HG02610 (cell line): Measurements from ENCODE around the gene ARL13A.
"Not testable (repeated sequence)": the region's sequence is repeated elsewhere in the genome, so short reads cannot be mapped to it uniquely, and the experiment has no call there.

ENCODE experiments used
- ATAC-seq: cut with Tn5 transposase; IDR thresholded peaks from one replicate; pipeline ENCODE4 v1.9.1; 2021; ENCODE audit warnings: mild to moderate bottlenecking, moderate library complexity; ENCODE audit not compliant: unreplicated experiment

The ARL13A gene

GRCh38 chrX:100969408-100969807 is at the start of gene ARL13A:
ARL13A (plus strand) TSS chrX:100969708; CDS start chrX:100973690, 3,982 bp downstream.
- ATAC-seq = no peak

- ATAC-seq = no peak
These were observed 45.1 kb upstream of the ARL13A start for GRCh38 chrX:100924375-100924774.

DNA sequence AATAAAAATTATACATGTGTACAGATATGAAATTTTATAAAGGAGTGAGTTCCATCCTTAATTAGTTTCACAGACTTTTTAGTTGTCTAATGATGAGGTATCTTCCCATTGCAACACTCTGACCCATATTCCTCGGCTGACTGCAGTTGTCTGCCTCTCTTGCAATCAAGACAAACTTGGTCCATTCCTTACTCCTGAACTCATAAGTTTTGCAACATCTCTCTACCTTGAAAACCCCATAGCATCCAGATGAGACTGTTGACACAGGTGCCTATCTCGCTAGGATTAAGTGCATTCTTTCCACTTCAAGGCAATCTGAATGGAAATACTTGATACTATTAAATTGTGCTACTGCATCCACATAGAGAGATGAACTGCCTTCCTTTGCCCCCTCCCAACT is 43.1 kb upstream of the ARL13A start:
- ATAC-seq = no peak

DNA sequence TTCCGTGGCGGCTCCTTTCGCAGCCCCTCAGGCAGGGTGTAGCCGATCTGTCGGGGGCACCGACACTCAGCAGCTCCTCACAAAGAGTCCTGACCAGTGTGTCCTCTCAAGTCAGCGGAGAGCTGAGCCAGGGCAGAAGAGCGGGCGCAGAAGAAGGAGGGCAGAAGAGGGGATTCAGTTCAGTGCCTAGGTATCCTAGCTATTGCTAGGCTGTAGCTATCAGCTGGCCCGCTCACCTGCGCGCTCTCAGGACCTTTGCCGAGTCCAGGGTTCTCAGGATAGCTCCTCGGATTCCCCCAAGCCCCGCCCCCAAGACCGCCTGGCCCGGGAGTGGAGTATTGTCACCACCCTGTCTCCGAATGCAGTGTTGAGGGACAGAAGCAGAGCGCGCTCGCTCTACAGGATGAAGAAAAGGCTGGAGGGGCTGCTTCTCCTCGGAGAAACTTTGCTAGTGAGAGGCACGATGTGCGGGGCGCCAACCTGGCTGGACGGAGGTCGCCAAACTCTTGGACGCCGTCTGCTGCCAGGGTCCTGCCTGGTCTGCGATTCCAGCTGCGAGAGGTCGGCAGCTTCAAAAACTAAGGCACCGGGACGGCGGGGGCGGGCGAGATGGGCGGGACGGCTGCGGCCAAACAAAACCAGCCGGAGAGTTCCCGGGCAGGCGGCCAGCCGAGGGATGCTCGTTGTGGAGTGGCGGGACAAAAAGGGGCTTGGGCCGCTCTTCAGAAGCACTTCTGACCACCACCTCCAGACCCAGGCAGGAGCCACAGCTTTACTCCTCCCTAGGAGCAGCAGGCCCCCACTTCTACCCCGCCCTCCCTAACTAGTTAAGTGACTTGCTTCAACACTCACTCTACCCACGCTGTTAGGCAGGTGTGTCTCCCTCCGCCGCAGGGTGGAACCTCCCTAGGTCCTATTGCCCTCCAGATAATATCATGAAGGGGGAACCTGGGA is 40.6 kb upstream of the ARL13A start, which contains the start of gene XKRX:
Gene XKRX (minus strand): TSS at position 258 of the 954 bp plus-strand sequence. CDS start 613 bp downstream, outside the sequence.
- peak; percentile 49 for ATAC-seq

DNA sequence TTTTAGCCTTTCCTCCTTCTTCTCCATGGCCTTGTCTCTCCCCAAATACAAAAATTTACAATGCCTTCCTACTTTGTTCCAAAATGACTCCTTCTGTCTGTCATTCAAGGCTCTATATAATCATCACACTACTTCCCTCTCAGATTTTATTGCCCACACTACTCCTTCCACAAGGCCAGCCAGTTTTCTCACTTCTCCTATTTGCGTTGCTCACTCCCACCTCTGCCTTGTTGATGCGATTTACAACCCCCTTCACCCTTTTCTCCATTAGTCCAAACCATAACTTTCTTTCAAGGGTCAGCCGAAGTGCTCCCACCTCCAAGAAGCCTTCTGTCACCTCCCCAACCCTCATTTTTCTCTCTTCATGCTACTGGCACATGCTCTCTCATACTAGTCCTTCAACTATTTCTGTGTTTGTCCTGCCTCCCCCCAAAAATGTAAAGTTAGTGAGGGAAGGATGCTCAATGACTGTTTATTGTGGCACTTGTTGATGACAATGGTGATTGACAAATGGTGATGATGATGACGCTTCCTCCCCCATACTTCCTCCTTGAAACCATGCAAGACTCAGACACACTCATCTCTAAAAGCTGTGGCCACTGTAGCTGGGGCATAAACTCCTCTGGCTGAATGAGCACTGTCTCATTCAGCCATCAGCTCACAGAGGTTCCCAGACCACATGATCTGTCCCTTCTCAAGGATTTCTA is 38.1 kb upstream of the ARL13A start:
- peak; percentile 89 for ATAC-seq

- ATAC-seq = peak; percentile 39
These were observed 37.6 kb upstream of the ARL13A start for GRCh38 chrX:100931925-100932285.

DNA sequence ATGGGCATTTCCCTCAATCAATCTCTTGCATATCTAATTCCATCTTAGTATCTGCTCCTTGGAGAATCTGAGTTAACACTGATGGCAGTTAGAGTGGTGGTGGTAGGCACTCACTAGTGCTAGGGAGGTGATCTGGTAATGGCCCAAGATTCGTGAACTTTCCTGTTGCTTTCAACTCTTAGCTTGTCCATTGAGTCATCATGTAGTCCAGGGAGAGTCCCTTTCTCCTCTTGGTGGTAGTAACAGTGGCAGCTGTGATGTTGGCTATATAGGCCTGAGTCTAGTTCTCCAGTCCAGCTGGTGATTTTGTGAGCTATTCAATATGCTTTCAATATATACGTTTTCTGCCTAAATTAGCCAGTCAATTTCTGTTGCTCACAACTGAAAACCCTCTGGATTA is 33.7 kb upstream of the ARL13A start:
- ATAC-seq = no peak

DNA sequence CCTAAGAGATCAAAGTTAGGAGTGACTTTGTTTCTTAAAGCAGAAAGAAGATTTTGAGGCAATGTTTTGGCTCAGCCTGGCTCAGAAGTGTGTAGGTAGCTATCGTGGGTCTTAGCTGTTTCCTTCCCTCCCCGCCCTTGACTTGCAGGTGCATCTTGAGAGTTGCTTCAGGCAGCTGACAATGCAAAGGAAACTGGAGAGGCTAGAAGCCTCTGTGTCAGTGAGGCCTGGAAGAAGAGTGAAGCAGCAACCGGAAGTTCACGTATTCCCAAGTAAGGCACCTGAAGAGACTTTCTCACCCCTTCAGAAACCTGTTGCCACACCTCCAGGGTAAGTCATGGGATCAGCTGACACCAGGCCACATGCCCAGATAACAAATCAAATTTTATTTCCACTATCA is 30.2 kb upstream of the ARL13A start:
- no peak for ATAC-seq

DNA sequence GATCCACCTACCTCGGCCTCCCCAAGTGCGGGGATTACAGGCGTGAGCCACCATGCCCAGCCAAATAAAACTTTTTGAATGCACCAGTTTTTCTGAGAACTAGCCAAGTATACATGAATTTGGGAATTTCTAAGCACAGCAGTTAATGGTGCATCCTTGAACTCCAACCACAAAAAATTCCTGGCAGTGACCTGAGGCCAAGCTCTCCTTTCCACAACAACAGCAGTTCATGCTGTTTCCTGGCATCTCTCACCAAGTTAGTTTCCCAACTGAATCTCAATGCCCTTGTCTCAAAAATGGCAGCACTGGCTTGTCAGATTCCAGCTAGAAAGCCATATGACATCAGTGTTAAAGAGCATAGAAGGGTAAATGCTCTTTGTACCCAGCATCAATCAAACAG is 24.9 kb upstream of the ARL13A start:
- ATAC-seq = no peak

DNA sequence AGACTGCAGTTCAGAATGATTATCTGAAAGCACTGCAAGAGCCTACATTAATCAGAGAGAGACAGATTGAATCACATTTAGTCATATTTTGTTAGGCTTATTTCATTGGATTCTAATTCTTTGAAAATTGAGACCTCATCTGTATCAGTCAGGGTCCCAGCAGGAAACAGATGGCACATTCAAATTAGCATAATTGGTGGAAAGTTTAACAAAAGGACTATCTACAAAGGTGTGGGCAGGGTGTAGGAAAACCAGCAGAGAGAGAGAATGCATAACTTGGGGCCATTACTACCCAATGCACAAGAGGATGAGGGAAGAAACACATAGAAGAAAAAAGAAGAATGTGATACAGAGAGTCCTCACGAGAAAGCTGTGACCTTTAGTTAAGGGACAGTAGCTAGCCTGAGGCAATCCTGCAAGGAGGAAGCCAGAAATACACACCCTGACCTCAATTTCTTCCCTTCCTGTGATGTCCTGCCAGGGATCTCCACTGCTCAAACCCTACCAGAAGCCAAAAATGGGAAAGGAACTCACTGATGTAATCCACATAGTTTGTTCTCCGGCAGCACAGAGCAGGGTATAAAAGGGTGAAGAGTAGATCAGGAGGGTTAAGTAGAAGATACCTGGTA is 23.1 kb upstream of the ARL13A start:
- ATAC-seq = no peak

GRCh38 chrX:100948557-100948956 is 21.0 kb upstream of the ARL13A start:
- no peak for ATAC-seq

DNA sequence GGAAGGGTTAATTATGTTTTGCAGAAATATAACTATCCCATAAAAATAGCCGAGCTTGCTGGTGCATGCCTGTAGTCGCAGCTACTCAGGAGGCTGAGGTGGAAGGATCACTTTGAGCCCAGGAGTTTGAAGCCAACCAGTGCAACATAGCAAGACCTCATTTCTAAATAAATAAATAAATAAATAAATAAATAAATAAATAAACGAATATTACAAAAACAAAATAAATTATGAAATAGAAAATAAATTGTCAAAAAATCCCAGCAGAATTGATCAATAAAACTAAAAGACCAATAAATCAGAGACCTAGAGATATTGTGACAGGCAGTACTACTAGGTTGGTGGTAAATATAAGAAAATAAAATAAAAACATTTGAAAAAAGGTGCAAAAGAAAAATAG is 6.7 kb upstream of the ARL13A start:
- ATAC-seq = no peak

DNA sequence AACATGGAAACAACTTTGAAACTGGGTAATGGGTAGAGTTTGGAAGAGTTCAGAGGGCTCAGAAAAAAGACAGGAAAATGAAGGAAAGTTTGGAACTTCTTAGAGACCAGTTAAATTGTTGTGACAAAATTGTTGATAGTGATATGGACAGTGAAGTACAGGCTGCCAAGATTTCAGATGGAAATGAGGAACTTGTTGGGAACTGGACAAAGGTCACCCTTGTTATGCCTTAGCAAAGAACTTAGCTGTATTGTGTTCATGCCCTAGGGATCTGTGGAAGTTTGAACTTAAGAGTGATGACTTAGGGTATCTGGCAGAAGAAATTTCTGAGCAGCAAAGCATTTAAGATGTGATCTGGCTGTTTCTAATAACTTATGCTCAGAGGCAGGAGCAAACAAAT is 5.1 kb upstream of the ARL13A start:
- ATAC-seq = no peak

DNA sequence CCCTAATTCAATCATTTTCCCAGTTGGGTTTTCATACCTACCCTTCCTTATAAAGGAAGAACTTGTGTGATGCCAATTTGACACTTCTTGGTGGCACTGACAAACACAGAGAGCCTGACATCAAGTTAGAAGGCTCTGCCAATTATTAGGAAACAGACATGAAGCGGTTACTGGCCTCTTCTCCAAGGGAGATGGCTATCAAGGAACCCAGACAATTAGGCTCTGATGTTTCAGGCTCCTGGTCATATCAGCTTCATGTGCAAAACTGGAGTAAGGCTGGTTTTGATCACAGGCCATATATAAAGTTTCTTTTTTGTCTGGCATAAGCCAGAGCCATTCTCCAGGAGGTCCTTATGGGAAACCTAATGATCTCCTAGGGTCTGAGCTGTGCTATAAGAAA is 428 bp downstream of the ARL13A start:
- no peak for ATAC-seq

- ATAC-seq = no peak
These were observed 3.9 kb downstream of the ARL13A start for GRCh38 chrX:100973411-100973810.

- ATAC-seq = no peak
These were observed 5.7 kb downstream of the ARL13A start for GRCh38 chrX:100975212-100975611.

DNA sequence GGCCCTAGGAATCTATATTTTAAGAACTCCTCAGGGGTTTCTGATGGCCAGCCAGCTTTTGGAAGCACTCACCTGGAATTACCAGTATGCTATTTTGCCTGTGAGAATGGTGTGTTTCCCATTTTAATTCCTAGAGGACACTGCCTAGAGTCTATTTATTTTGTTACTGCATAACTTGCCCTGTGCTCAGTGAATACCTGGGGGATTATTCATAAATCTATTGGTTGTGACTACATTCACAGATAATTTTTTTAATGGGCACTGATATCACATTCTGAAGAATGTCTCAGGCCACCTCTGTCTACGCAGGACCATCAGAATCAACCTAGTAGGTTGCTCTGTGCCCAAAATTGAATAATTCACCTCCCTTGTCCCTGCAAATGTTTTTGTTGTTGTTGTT is 6.7 kb downstream of the ARL13A start:
- ATAC-seq = no peak

GRCh38 chrX:100979881-100980607 is 10.5 kb downstream of the ARL13A start:
- ATAC-seq = no peak

GRCh38 chrX:100980608-100981497 is 11.3 kb downstream of the ARL13A start:
- ATAC-seq = no peak

GRCh38 chrX:100981498-100981845 is 12.0 kb downstream of the ARL13A start:
- not testable (repeated sequence) for ATAC-seq
